Panc1 (cell line): ENCODE measurements around the gene NEU1. TPM values are rescaled to one million over a fixed set of nuclear protein-coding genes. Genes with fewer than 3 reads are reported as not detected.

Experiments
- ATAC-seq: fragments of 200-7000 bp; cut with Tn5 transposase; 2 replicates; pipeline ENCODE4 v1.9.1; 2020; ENCODE audit warnings: mild to moderate bottlenecking, moderate library complexity
- BruUV-seq: library from RNA; stranded (reverse); fragments of 400-500 nt; replicated peaks from 2 replicates; lab custom pipeline; 2021; lab: Mats Ljungman, UMichigan
- CTCF ChIA-PET: fragments of 300-600 bp; sonication (Branson Sonifier 250); formaldehyde crosslinking; loops from one replicate; lab custom pipeline; 2022; ENCODE audit warnings: antibody characterized with exemption; lab: Charles Lee
- POLR2A ChIA-PET: fragments of 300-600 bp; sonication (Branson Sonifier 250); formaldehyde crosslinking; loops from one replicate; lab custom pipeline; 2022; ENCODE audit warnings: antibody characterized with exemption; lab: Charles Lee
- DNase-seq: peaks from one replicate; pipeline ENCODE4 v3.0.0-alpha.2; 2010; ENCODE audit warnings: low read depth, low spot score
- H3K27ac ChIP-seq: 2 replicates; pipeline ENCODE4 v1.5.1; 2011; ENCODE audit warnings: mild to moderate bottlenecking, low read length, inconsistent platforms
- H3K27me3 ChIP-seq: fragments of 200-500 bp; sonication (Bioruptor generic); 2 replicates; pipeline ENCODE4 v1.6.0; 2014; ENCODE audit warnings: low read length, inconsistent platforms; ENCODE audit not compliant: control insufficient read depth, insufficient read depth
- H3K36me3 ChIP-seq: fragments of 200-500 bp; sonication (Bioruptor generic); 2 replicates; pipeline ENCODE4 v1.5.1; 2014; ENCODE audit warnings: inconsistent platforms, mild to moderate bottlenecking, low read length, moderate library complexity; ENCODE audit not compliant: control insufficient read depth, insufficient read depth
- H3K4me1 ChIP-seq: 2 replicates; pipeline ENCODE4 v1.5.1; 2011; ENCODE audit warnings: inconsistent platforms, mild to moderate bottlenecking, low read length, moderate library complexity; ENCODE audit not compliant: control insufficient read depth, insufficient read depth
- H3K4me3 ChIP-seq, 2 experiments: 2 replicates each; pipeline ENCODE4 v1.5.1; 2011 to 2012; ENCODE audit warnings: low read depth in 2 of 2, low read length in 2 of 2, mild to moderate bottlenecking in 2 of 2, inconsistent platforms in 1 of 2, moderate library complexity in 1 of 2
- H3K9me3 ChIP-seq: fragments of 200-500 bp; sonication (Bioruptor generic); 2 replicates; pipeline ENCODE4 v1.5.1; 2014; ENCODE audit warnings: low read depth, mild to moderate bottlenecking, inconsistent platforms, low read length, moderate library complexity; ENCODE audit not compliant: control insufficient read depth, insufficient read depth
- CTCF ChIP-seq: fragments of 450-650 bp; IDR thresholded peaks from 2 replicates; pipeline ENCODE4 v1.5.1; 2017; ENCODE audit warnings: mild to moderate bottlenecking
- POLR2AphosphoS5 ChIP-seq: IDR thresholded peaks from 2 replicates; pipeline ENCODE4 v1.6.1; 2012; ENCODE audit warnings: mild to moderate bottlenecking, low read depth, low read length, moderate library complexity
- REST ChIP-seq, 2 experiments: IDR thresholded peaks; 2 replicates each; pipeline ENCODE4 v1.6.1; 2011 to 2012; ENCODE audit warnings: low read depth in 2 of 2, control low read depth in 1 of 2, low read length in 1 of 2, mild to moderate bottlenecking in 1 of 2, moderate library complexity in 1 of 2; ENCODE audit not compliant: insufficient read depth in 1 of 2
- SIN3A ChIP-seq: IDR thresholded peaks from 2 replicates; pipeline ENCODE4 v1.6.1; 2012; ENCODE audit warnings: low read depth, mild to moderate bottlenecking, low read length, moderate library complexity, borderline replicate concordance; ENCODE audit not compliant: insufficient read depth
- TCF7L2 ChIP-seq: IDR thresholded peaks from 2 replicates; pipeline ENCODE4 v1.6.1; 2011; ENCODE audit warnings: mild to moderate bottlenecking, low read depth, low read length, inconsistent platforms
- in situ Hi-C: cut with HindIII; loops from 2 replicates; pipeline ENCODE4 v1.10.0; 2016; ENCODE audit warnings: low sequenced_read_pairs, low pct_unique_long_range_greater_than_20kb
- intact Hi-C: fragments of 100-400 bp; cut with micrococcal nuclease; formaldehyde crosslinking; loops from one replicate; pipeline ENCODE4 v1.10.0; 2022; ENCODE audit not compliant: unreplicated experiment
- total RNA-seq: library from RNA; stranded (reverse); gene quantifications from one replicate; pipeline ENCODE4 v1.2.1, GENCODE V29; 2021; ENCODE audit not compliant: unreplicated experiment

The NEU1 gene
- total RNA-seq, 1 experiment from 2014 or later: 111 TPM

- CTCF ChIA-PET: interaction anchor here (0.7 to 0.8 kb wide), 2 partner anchors 24 to 81 kb away, joined by 4 to 9 read pairs; no protein-coding TSS in a partner anchor
- ATAC-seq: peak; percentile 11; the same call in 1 of the 2 replicates
- in situ Hi-C loops: no loop called here
Observed at GRCh38 chr6:31850765-31851484, 11.7 kb downstream of the NEU1 start.

More at GRCh38 chr6:31850765-31851484, 11.7 kb downstream of the NEU1 start:
- Histone ChIP-seq H3K36me3 (no peaks in the 10 kb centered on the region), H3K4me3 (no peak overlapping the region), H3K27me3 (no peaks in the 10 kb centered on the region), H3K9me3 (no peaks in the 10 kb centered on the region; the same call in 1 of the 2 replicates), H3K4me1 (peaks cover 5% of the 10 kb centered on the region; the same call in 1 of the 2 replicates), H3K27ac (peak overlapping the region; percentile 71)
- no TSS peak for BruUV-seq
- POLR2A ChIA-PET: no interaction called here
- no peak for TF ChIP-seq POLR2AphosphoS5
- TF ChIP-seq REST (IDR thresholded peaks at IDR 0.05; ENCODE audit: insufficient read depth in 1 of 2, low read depth in 2 of 2, low read length in 1 of 2): no peak
- no peak for TF ChIP-seq CTCF
- peak; percentile 43; the same call in 1 of the 2 replicates for TF ChIP-seq TCF7L2
- no peak for TF ChIP-seq SIN3A
- DNase-seq: no peak
- intact Hi-C loops: no loop called here
